Vagina (tissue), 2 donors: ENCODE measurements around the gene CCT4. TPM values are rescaled to one million over a fixed set of nuclear protein-coding genes. Genes with fewer than 3 reads are reported as not detected.
"Not testable (repeated sequence)": the region's sequence is repeated elsewhere in the genome, so short reads cannot be mapped to it uniquely, and the experiment has no call there.

Experiments
- DNase-seq, 2 donors: peaks; one replicate each; pipeline ENCODE4 v3.0.0-alpha.2; 2017; ENCODE audit errors: extremely low spot score in 2 of 2
- H3K27ac ChIP-seq: fragments of 200-600 bp; sonication (generic); one replicate; pipeline ENCODE4 v1.5.1; 2019
- H3K27me3 ChIP-seq: fragments of 200-600 bp; sonication (generic); one replicate; pipeline ENCODE4 v1.5.1; 2019
- H3K36me3 ChIP-seq, 2 donors: fragments of 200-600 bp; sonication (generic); one replicate each; pipeline ENCODE4 v1.5.1; 2017 to 2019
- H3K4me1 ChIP-seq: fragments of 200-600 bp; sonication (generic); one replicate; pipeline ENCODE4 v1.5.1; 2019
- H3K4me3 ChIP-seq, 2 donors: fragments of 200-600 bp; sonication (generic); 1 replicate in 1 of 2; 2 replicates in 1 of 2; pipeline ENCODE4 v1.5.1; 2016 to 2019
- H3K9me3 ChIP-seq: fragments of 200-600 bp; sonication (generic); one replicate; pipeline ENCODE4 v1.5.1; 2019
- CTCF ChIP-seq, 3 experiments: fragments of 450-650 bp in 2 of 3; fragments of 200-600 bp in 1 of 3; sonication (generic) in 1 of 3; IDR thresholded peaks; one replicate each; pipeline ENCODE4 v1.5.1; 2017 to 2019; ENCODE audit warnings: antibody characterized with exemption in 3 of 3, mild to moderate bottlenecking in 2 of 3, moderate library complexity in 2 of 3
- POLR2A ChIP-seq, 2 donors: fragments of 450-650 bp; IDR thresholded peaks; one replicate each; pipeline ENCODE4 v1.6.1; 2017; ENCODE audit warnings: antibody characterized with exemption in 2 of 2, mild to moderate bottlenecking in 2 of 2, moderate library complexity in 2 of 2
- POLR2AphosphoS5 ChIP-seq, 2 donors: sonication (generic); formaldehyde crosslinking; IDR thresholded peaks; one replicate each; pipeline ENCODE4 v1.9.0; 2017; ENCODE audit warnings: antibody characterized with exemption in 2 of 2, mild to moderate bottlenecking in 2 of 2, low read depth in 1 of 2; ENCODE audit not compliant: insufficient read depth in 1 of 2
- intact Hi-C: fragments of 100-400 bp; cut with DNase I; formaldehyde crosslinking; loops from one replicate; pipeline ENCODE4 v1.15.1; 2023
- total RNA-seq: library from RNA; depleted of rRNA; stranded (reverse); fragments of >200 nt; gene quantifications from one replicate; pipeline ENCODE4 v1.2.3, GENCODE V29; 2016

The CCT4 gene
- total RNA-seq, 1 donor from 2014 or later, result 72.7 TPM

- no peak for DNase-seq
- intact Hi-C loops, result no loop called here
- Histone ChIP-seq H3K36me3 (no peaks in the 10 kb centered on the region), H3K4me1 (peaks cover 9% of the 10 kb centered on the region), H3K9me3 (no peaks in the 10 kb centered on the region), H3K4me3 (peak overlapping the region; percentile 83 to 84), H3K27ac (peak overlapping the region; percentile 95), H3K27me3 (no peaks in the 10 kb centered on the region)
- no peak for TF ChIP-seq POLR2AphosphoS5 (IDR thresholded peaks at IDR 0.05; ENCODE audit: insufficient read depth in 1 of 2, low read depth in 1 of 2)
- TF ChIP-seq CTCF (IDR thresholded peaks at IDR 0.05), result no peak
- no peak for TF ChIP-seq POLR2A (IDR thresholded peaks at IDR 0.05)
Observed at GRCh38 chr2:61855318-61855613, 33.2 kb downstream of the CCT4 start.

GRCh38 chr2:61854564-61855317 lies 33.7 kb downstream of the CCT4 start:
- Histone ChIP-seq H3K4me3 (peak overlapping the region; percentile 83 to 84), H3K27ac (peak overlapping the region; percentile 95), H3K27me3 (no peaks in the 10 kb centered on the region), H3K36me3 (no peaks in the 10 kb centered on the region), H3K9me3 (no peaks in the 10 kb centered on the region), H3K4me1 (peaks cover 9% of the 10 kb centered on the region)
- intact Hi-C loops, result no loop called here
- no peak for TF ChIP-seq CTCF (IDR thresholded peaks at IDR 0.05)
- peak in 1 of 2 donors; percentile 16 for TF ChIP-seq POLR2AphosphoS5 (IDR thresholded peaks at IDR 0.05; ENCODE audit: insufficient read depth in 1 of 2, low read depth in 1 of 2)
- no peak for TF ChIP-seq POLR2A (IDR thresholded peaks at IDR 0.05)
- peak in 1 of 2 donors; percentile 96 for DNase-seq

- H3K27ac ChIP-seq, result peak within 1 kb of the TSS; percentile 95
- TF ChIP-seq POLR2A (IDR thresholded peaks at IDR 0.05), result peak in 1 of 2 donors; percentile 28
- TF ChIP-seq POLR2AphosphoS5 (IDR thresholded peaks at IDR 0.05; ENCODE audit: insufficient read depth in 1 of 2, low read depth in 1 of 2), result peak; percentile 7 to 87
- TF ChIP-seq CTCF (IDR thresholded peaks at IDR 0.05), result no peak
- intact Hi-C loops, result no loop called here
Observed at GRCh38 chr2:61853847-61854563, 34.5 kb downstream of the CCT4 start, which contains the start of gene FAM161A. TSS of gene FAM161A (minus strand) at chr2:61854060. CDS start at chr2:61854041, 19 bp downstream.

GRCh38 chr2:61853086-61853846 lies 35.2 kb downstream of the CCT4 start:
- DNase-seq, result no peak
- Histone ChIP-seq H3K27ac (peak overlapping the region; percentile 95), H3K4me3 (peak overlapping the region; percentile 83 to 84), H3K4me1 (peaks cover 9% of the 10 kb centered on the region), H3K9me3 (no peaks in the 10 kb centered on the region), H3K36me3 (no peaks in the 10 kb centered on the region), H3K27me3 (no peaks in the 10 kb centered on the region)
- no peak for TF ChIP-seq POLR2AphosphoS5 (IDR thresholded peaks at IDR 0.05; ENCODE audit: insufficient read depth in 1 of 2, low read depth in 1 of 2)
- TF ChIP-seq POLR2A (IDR thresholded peaks at IDR 0.05), result no peak
- TF ChIP-seq CTCF (IDR thresholded peaks at IDR 0.05), result no peak
- intact Hi-C loops, result no loop called here

More at GRCh38 chr2:61853847-61854563, 34.5 kb downstream of the CCT4 start, which contains the start of gene FAM161A:
- DNase-seq, result peak in 1 of 2 donors; percentile 93
- Histone ChIP-seq H3K4me1 (peaks cover 9% of the 10 kb centered on the region), H3K9me3 (no peaks in the 10 kb centered on the region), H3K27me3 (no peaks in the 10 kb centered on the region), H3K36me3 (no peaks in the 10 kb centered on the region), H3K4me3 (peak within 1 kb of the TSS; percentile 83 to 84)

- H3K9me3 ChIP-seq, H3K4me3 ChIP-seq, intact Hi-C loops, H3K27ac ChIP-seq, H3K36me3 ChIP-seq, DNase-seq, H3K4me1 ChIP-seq, H3K27me3 ChIP-seq: not testable (repeated sequence)
Observed at GRCh38 chr2:61851270-61851669, 37.2 kb downstream of the CCT4 start.
